Adrenal gland (tissue), 12 donors: ENCODE data around the gene RSAD2. TPM values are rescaled to one million over a fixed set of nuclear protein-coding genes. Genes with fewer than 3 reads are reported as not detected.
A peak's percentile ranks its signal among the peaks of the same experiment; 100 is the strongest.

Experiments used
- DNase-seq, 7 donors: peaks; one replicate each; pipeline ENCODE4 v3.0.0-alpha.2; 2019 to 2020
- H3K27ac ChIP-seq, 5 donors: fragments of 200-600 bp; sonication (generic) in 4 of 5; 1 replicate in 3 of 5; 2 replicates in 2 of 5; pipeline versions ENCODE4 v1.5.1 to v1.8.0; 2016 to 2020; ENCODE audit warnings: mild to moderate bottlenecking in 1 of 5
- H3K27me3 ChIP-seq: fragments of 200-600 bp; 2 replicates; pipeline ENCODE4 v1.8.0; 2021
- H3K36me3 ChIP-seq, 2 donors: fragments of 200-600 bp; replicated peaks in 1 of 2; 1 replicate in 1 of 2; 2 replicates in 1 of 2; pipeline versions ENCODE4 v1.5.1 to v1.8.0; 2018 to 2022
- H3K4me1 ChIP-seq, 2 donors: fragments of 200-600 bp; replicated peaks in 1 of 2; 1 replicate in 1 of 2; 2 replicates in 1 of 2; pipeline versions ENCODE4 v1.5.1 to v1.8.0; 2018 to 2021
- H3K4me3 ChIP-seq, 4 donors: fragments of 200-600 bp; sonication (generic) in 3 of 4; one replicate each; pipeline ENCODE4 v1.5.1; 2016 to 2018
- H3K9me3 ChIP-seq, 3 donors: fragments of 200-600 bp; sonication (generic) in 1 of 3; replicated peaks in 1 of 3; 1 replicate in 2 of 3; 2 replicates in 1 of 3; pipeline versions ENCODE4 v1.5.1 to v1.8.0; 2016 to 2021
- POLR2A ChIP-seq, 2 donors: fragments of 450-650 bp; IDR thresholded peaks; one replicate each; pipeline ENCODE4 v1.6.1; 2017; ENCODE audit warnings: antibody characterized with exemption in 2 of 2, mild to moderate bottlenecking in 2 of 2, moderate library complexity in 1 of 2
- WGBS, 4 donors: extraction: QIAGEN DNeasy Blood & Tissue Kit in 2 of 4; methylation state at CpG; one replicate each; pipeline versions ENCODE4 v1.1.5 to v1.1.7; 2013 to 2017; 5-methylcytosine and 5-hydroxymethylcytosine counted together
- intact Hi-C, 2 donors: fragments of 100-400 bp; cut with DNase I; formaldehyde crosslinking; loops; one replicate each; pipeline versions ENCODE4 v1.14.1 to v1.15.0; 2022 to 2023
- polyA plus RNA-seq, 3 donors: library from polyadenylated mRNA; stranded (reverse); fragments of 200-250 nt in 2 of 3; fragments of 350-450 nt in 1 of 3; fragmentation: Illumina TruSeq in 1 of 3; extraction: RNeasy Lipid Tissue Mini Kit (QIAGEN cat#74804) in 1 of 3; gene quantifications; one replicate each; pipeline ENCODE4 v1.2.3, GENCODE V29; 2013 to 2014
- total RNA-seq, 9 donors: library from RNA; depleted of rRNA in 4 of 9; stranded (reverse); fragments of >200 nt in 4 of 9; fragments of 120-200 nt in 1 of 9; fragmentation: NEBNext Ultra II Directional in 1 of 9; extraction: Animal tissue kit (Norgen Biotek cat#: 25700) in 1 of 9; gene quantifications; one replicate each; pipeline versions ENCODE4 v1.1.0 to v1.2.4, GENCODE V29; 2013 to 2023
- TF ChIP-seq, protein P1 (sequence below), 6 experiments: fragments of 450-650 bp in 4 of 6; fragments of 200-600 bp in 2 of 6; sonication (generic) in 1 of 6; IDR thresholded peaks; 1 replicate in 5 of 6; 2 replicates in 1 of 6; pipeline versions ENCODE4 v1.5.1 to v1.8.0; 2016 to 2021; ENCODE audit warnings: antibody characterized with exemption in 6 of 6, mild to moderate bottlenecking in 2 of 6, moderate library complexity in 1 of 6
- donor health status: healthy with polysubstance abuse.
- donor health status: Bipolar disorder and iron deficiency.
- donor health status: DM: yes; HTN: yes; CAD: no.
- donor health status: DM: no; HTN: no; CAD: no.
- donor health status: DM: no; HTN: no; CAD: no.
- donor health status: DM: yes; HTN: yes; CAD: no.

Gene RSAD2
- total and polyA plus RNA-seq, 12 donors: 1.2 to 11.5 (median 4.1) TPM

GRCh38 chr2:6926071-6926732, 48.6 kb downstream of the RSAD2 start:
- Histone ChIP-seq H3K27me3 (no peaks in the 10 kb centered on the region), H3K4me1 (peaks cover 56 to 87% of the 10 kb centered on the region in 2 donors), H3K9me3 (no peaks in the 10 kb centered on the region), H3K27ac (peak overlapping the region in 3 of 5 donors; percentile 54 to 77 (median 72)), H3K4me3 (no peak overlapping the region), H3K36me3 (no peaks in the 10 kb centered on the region)
- TF ChIP-seq POLR2A (IDR thresholded peaks at IDR 0.05): no peak
- TF ChIP-seq, protein P1, sequence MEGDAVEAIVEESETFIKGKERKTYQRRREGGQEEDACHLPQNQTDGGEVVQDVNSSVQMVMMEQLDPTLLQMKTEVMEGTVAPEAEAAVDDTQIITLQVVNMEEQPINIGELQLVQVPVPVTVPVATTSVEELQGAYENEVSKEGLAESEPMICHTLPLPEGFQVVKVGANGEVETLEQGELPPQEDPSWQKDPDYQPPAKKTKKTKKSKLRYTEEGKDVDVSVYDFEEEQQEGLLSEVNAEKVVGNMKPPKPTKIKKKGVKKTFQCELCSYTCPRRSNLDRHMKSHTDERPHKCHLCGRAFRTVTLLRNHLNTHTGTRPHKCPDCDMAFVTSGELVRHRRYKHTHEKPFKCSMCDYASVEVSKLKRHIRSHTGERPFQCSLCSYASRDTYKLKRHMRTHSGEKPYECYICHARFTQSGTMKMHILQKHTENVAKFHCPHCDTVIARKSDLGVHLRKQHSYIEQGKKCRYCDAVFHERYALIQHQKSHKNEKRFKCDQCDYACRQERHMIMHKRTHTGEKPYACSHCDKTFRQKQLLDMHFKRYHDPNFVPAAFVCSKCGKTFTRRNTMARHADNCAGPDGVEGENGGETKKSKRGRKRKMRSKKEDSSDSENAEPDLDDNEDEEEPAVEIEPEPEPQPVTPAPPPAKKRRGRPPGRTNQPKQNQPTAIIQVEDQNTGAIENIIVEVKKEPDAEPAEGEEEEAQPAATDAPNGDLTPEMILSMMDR (IDR thresholded peaks at IDR 0.05): no peak
- WGBS, 4 donors: 70 to 79% (median 73%) methylated on average over 11 to 14 of the region's 14 CpGs
- no peak for DNase-seq
- intact Hi-C loops: no loop called here

- Histone ChIP-seq H3K27me3 (no peaks in the 10 kb centered on the region), H3K4me3 (no peak overlapping the region), H3K27ac (peak overlapping the region in 4 of 5 donors; percentile 42 to 77 (median 63)), H3K36me3 (no peaks in the 10 kb centered on the region), H3K9me3 (no peaks in the 10 kb centered on the region), H3K4me1 (peaks cover 50 to 87% of the 10 kb centered on the region in 2 donors)
- intact Hi-C loops: no loop called here
- WGBS, 4 donors: 8 to 15% (median 14%) methylated on average over 3 of the region's 3 CpGs
- TF ChIP-seq, protein P1 (IDR thresholded peaks at IDR 0.05): peak in 1 of 6 experiments; percentile 11
- no peak for TF ChIP-seq POLR2A (IDR thresholded peaks at IDR 0.05)
- peak; percentile 76 to 95 (median 93) for DNase-seq
Measured at GRCh38 chr2:6927186-6927585, 49.6 kb downstream of the RSAD2 start.

GRCh38 chr2:6927753-6928152, 50.2 kb downstream of the RSAD2 start:
- no peak for DNase-seq
- Histone ChIP-seq H3K27me3 (no peaks in the 10 kb centered on the region), H3K4me3 (no peak overlapping the region), H3K27ac (peak overlapping the region in 4 of 5 donors; percentile 42 to 77 (median 63)), H3K9me3 (no peaks in the 10 kb centered on the region), H3K36me3 (no peaks in the 10 kb centered on the region), H3K4me1 (peaks cover 49 to 87% of the 10 kb centered on the region in 2 donors)
- intact Hi-C loops: no loop called here
- TF ChIP-seq, protein P1 (IDR thresholded peaks at IDR 0.05): no peak
- TF ChIP-seq POLR2A (IDR thresholded peaks at IDR 0.05): no peak
- WGBS, 4 donors: 89 to 95% (median 94%) methylated on average over 3 of the region's 3 CpGs

GRCh38 chr2:6928452-6928851, 50.9 kb downstream of the RSAD2 start:
- Histone ChIP-seq H3K27ac (peak overlapping the region in 2 of 5 donors; percentile 72 to 77), H3K36me3 (no peaks in the 10 kb centered on the region), H3K4me3 (no peak overlapping the region), H3K9me3 (no peaks in the 10 kb centered on the region), H3K27me3 (no peaks in the 10 kb centered on the region), H3K4me1 (peaks cover 49 to 83% of the 10 kb centered on the region in 2 donors)
- intact Hi-C loops: no loop called here
- peak in 1 of 7 donors; percentile 47 for DNase-seq
- 75 to 92% (median 76%) methylated on average over 9 of the region's 9 CpGs for WGBS, 4 donors
- no peak for TF ChIP-seq POLR2A (IDR thresholded peaks at IDR 0.05)
- TF ChIP-seq, protein P1 (IDR thresholded peaks at IDR 0.05): no peak
